ENCODE data around the gene GLIPR1.
"Not testable (repeated sequence)": the region's sequence is repeated elsewhere in the genome, so short reads cannot be mapped to it uniquely, and the experiment has no call there.

GLIPR1 gene

GRCh38 chr12:75445137-75445507 lies 35.4 kb upstream of the GLIPR1 start:
- WGBS, 2 experiments (ENCODE audit: insufficient coverage in 2 of 2) = 90 to 94% methylated on average over 5 to 7 of the region's 7 CpGs
- H3K27ac ChIP-seq (ENCODE audit: low read depth, low read length, severe bottlenecking); H3K36me3 ChIP-seq (ENCODE audit: control insufficient read depth, insufficient read depth, low read length); H3K4me3 ChIP-seq (ENCODE audit: extremely low read depth, insufficient read depth, low read length, poor library complexity, severe bottlenecking); H3K9me3 ChIP-seq (ENCODE audit: control insufficient read depth, low read length); H3K4me1 ChIP-seq (ENCODE audit: control insufficient read depth, insufficient read depth, low read length, poor library complexity, severe bottlenecking): not testable (repeated sequence)

GRCh38 chr12:75446857-75447256 lies 33.7 kb upstream of the GLIPR1 start:
- H3K27ac ChIP-seq (ENCODE audit: low read depth, low read length, severe bottlenecking) = no peak overlapping the region
- no peaks in the 10 kb centered on the region for H3K36me3 ChIP-seq (ENCODE audit: control insufficient read depth, insufficient read depth, low read length)
- H3K4me1 ChIP-seq (ENCODE audit: control insufficient read depth, insufficient read depth, low read length, poor library complexity, severe bottlenecking) = peaks cover 4% of the 10 kb centered on the region
- no peak overlapping the region for H3K4me3 ChIP-seq (ENCODE audit: extremely low read depth, insufficient read depth, low read length, poor library complexity, severe bottlenecking)
- H3K9me3 ChIP-seq (ENCODE audit: control insufficient read depth, low read length) = no peaks in the 10 kb centered on the region

GRCh38 chr12:75447691-75448393 lies 32.7 kb upstream of the GLIPR1 start:
- Histone ChIP-seq H3K9me3 (ENCODE audit: control insufficient read depth, low read length) (no peaks in the 10 kb centered on the region), H3K27ac (ENCODE audit: low read depth, low read length, severe bottlenecking) (no peak overlapping the region), H3K36me3 (ENCODE audit: control insufficient read depth, insufficient read depth, low read length) (no peaks in the 10 kb centered on the region), H3K4me3 (ENCODE audit: extremely low read depth, insufficient read depth, low read length, poor library complexity, severe bottlenecking) (no peak overlapping the region), H3K4me1 (ENCODE audit: control insufficient read depth, insufficient read depth, low read length, poor library complexity, severe bottlenecking) (peaks cover 4% of the 10 kb centered on the region)
- WGBS, 2 experiments (ENCODE audit: insufficient coverage in 2 of 2) = 75 to 82% methylated on average over 1 to 2 of the region's 4 CpGs

- Histone ChIP-seq H3K4me1 (ENCODE audit: control insufficient read depth, insufficient read depth, low read length, poor library complexity, severe bottlenecking) (no peaks in the 10 kb centered on the region), H3K9me3 (ENCODE audit: control insufficient read depth, low read length) (no peaks in the 10 kb centered on the region), H3K4me3 (ENCODE audit: extremely low read depth, insufficient read depth, low read length, poor library complexity, severe bottlenecking) (no peak overlapping the region), H3K36me3 (ENCODE audit: control insufficient read depth, insufficient read depth, low read length) (no peaks in the 10 kb centered on the region), H3K27ac (ENCODE audit: low read depth, low read length, severe bottlenecking) (no peak overlapping the region)
- 83 to 93% methylated on average over 1 to 2 of the region's 3 CpGs for WGBS, 2 experiments (ENCODE audit: insufficient coverage in 2 of 2)
These were observed 27.8 kb upstream of the GLIPR1 start for GRCh38 chr12:75452675-75453330.

- Histone ChIP-seq H3K4me3 (ENCODE audit: extremely low read depth, insufficient read depth, low read length, poor library complexity, severe bottlenecking) (no peak overlapping the region), H3K9me3 (ENCODE audit: control insufficient read depth, low read length) (no peaks in the 10 kb centered on the region), H3K4me1 (ENCODE audit: control insufficient read depth, insufficient read depth, low read length, poor library complexity, severe bottlenecking) (no peaks in the 10 kb centered on the region), H3K36me3 (ENCODE audit: control insufficient read depth, insufficient read depth, low read length) (no peaks in the 10 kb centered on the region), H3K27ac (ENCODE audit: low read depth, low read length, severe bottlenecking) (no peak overlapping the region)
- 88 to 100% methylated on average over 1 of the region's 5 CpGs for WGBS, 2 experiments (ENCODE audit: insufficient coverage in 2 of 2)
These were observed 24.7 kb upstream of the GLIPR1 start for GRCh38 chr12:75455839-75456238.

- no peaks in the 10 kb centered on the region for H3K9me3 ChIP-seq (ENCODE audit: control insufficient read depth, low read length)
- H3K4me3 ChIP-seq (ENCODE audit: extremely low read depth, insufficient read depth, low read length, poor library complexity, severe bottlenecking) = no peak overlapping the region
- H3K36me3 ChIP-seq (ENCODE audit: control insufficient read depth, insufficient read depth, low read length) = no peaks in the 10 kb centered on the region
- 80% methylated on average over 1 of the region's 1 CpG; no CpG with 5 or more reads in 1 of the 2 experiments for WGBS, 2 experiments (ENCODE audit: insufficient coverage in 2 of 2)
- H3K27ac ChIP-seq (ENCODE audit: low read depth, low read length, severe bottlenecking) = no peak overlapping the region
- H3K4me1 ChIP-seq (ENCODE audit: control insufficient read depth, insufficient read depth, low read length, poor library complexity, severe bottlenecking) = no peaks in the 10 kb centered on the region
These were observed 23.4 kb upstream of the GLIPR1 start for GRCh38 chr12:75457191-75457590.

- not testable (repeated sequence) for H3K27ac ChIP-seq (ENCODE audit: low read depth, low read length, severe bottlenecking); H3K9me3 ChIP-seq (ENCODE audit: control insufficient read depth, low read length); H3K36me3 ChIP-seq (ENCODE audit: control insufficient read depth, insufficient read depth, low read length); H3K4me3 ChIP-seq (ENCODE audit: extremely low read depth, insufficient read depth, low read length, poor library complexity, severe bottlenecking); H3K4me1 ChIP-seq (ENCODE audit: control insufficient read depth, insufficient read depth, low read length, poor library complexity, severe bottlenecking)
- 93 to 94% methylated on average over 7 to 8 of the region's 9 CpGs for WGBS, 2 experiments (ENCODE audit: insufficient coverage in 2 of 2)
These were observed 22.7 kb upstream of the GLIPR1 start for GRCh38 chr12:75457866-75458265.

GRCh38 chr12:75459755-75460154 lies 20.8 kb upstream of the GLIPR1 start:
- no peak overlapping the region for H3K4me3 ChIP-seq (ENCODE audit: extremely low read depth, insufficient read depth, low read length, poor library complexity, severe bottlenecking)
- no peaks in the 10 kb centered on the region for H3K4me1 ChIP-seq (ENCODE audit: control insufficient read depth, insufficient read depth, low read length, poor library complexity, severe bottlenecking)
- WGBS, 2 experiments (ENCODE audit: insufficient coverage in 2 of 2) = 94 to 100% methylated on average over 1 to 2 of the region's 3 CpGs
- no peaks in the 10 kb centered on the region for H3K9me3 ChIP-seq (ENCODE audit: control insufficient read depth, low read length)
- H3K27ac ChIP-seq (ENCODE audit: low read depth, low read length, severe bottlenecking) = no peak overlapping the region
- H3K36me3 ChIP-seq (ENCODE audit: control insufficient read depth, insufficient read depth, low read length) = no peaks in the 10 kb centered on the region

- Histone ChIP-seq H3K27ac (ENCODE audit: low read depth, low read length, severe bottlenecking) (no peak overlapping the region), H3K9me3 (ENCODE audit: control insufficient read depth, low read length) (no peaks in the 10 kb centered on the region), H3K4me3 (ENCODE audit: extremely low read depth, insufficient read depth, low read length, poor library complexity, severe bottlenecking) (no peak overlapping the region), H3K4me1 (ENCODE audit: control insufficient read depth, insufficient read depth, low read length, poor library complexity, severe bottlenecking) (no peaks in the 10 kb centered on the region), H3K36me3 (ENCODE audit: control insufficient read depth, insufficient read depth, low read length) (no peaks in the 10 kb centered on the region)
These were observed 20.4 kb upstream of the GLIPR1 start for GRCh38 chr12:75460204-75460603.

GRCh38 chr12:75471902-75472890 lies 8.4 kb upstream of the GLIPR1 start:
- H3K9me3 ChIP-seq (ENCODE audit: control insufficient read depth, low read length) = peaks cover 4% of the 10 kb centered on the region
- no peaks in the 10 kb centered on the region for H3K36me3 ChIP-seq (ENCODE audit: control insufficient read depth, insufficient read depth, low read length)
- no peak overlapping the region for H3K4me3 ChIP-seq (ENCODE audit: extremely low read depth, insufficient read depth, low read length, poor library complexity, severe bottlenecking)
- 100% methylated on average over 2 to 3 of the region's 6 CpGs for WGBS, 2 experiments (ENCODE audit: insufficient coverage in 2 of 2)
- no peaks in the 10 kb centered on the region for H3K4me1 ChIP-seq (ENCODE audit: control insufficient read depth, insufficient read depth, low read length, poor library complexity, severe bottlenecking)
- no peak overlapping the region for H3K27ac ChIP-seq (ENCODE audit: low read depth, low read length, severe bottlenecking)

Measured in mesodermal cell (in vitro differentiated cells).